ENCODE measurements around the gene MAP2K5.

DNA sequence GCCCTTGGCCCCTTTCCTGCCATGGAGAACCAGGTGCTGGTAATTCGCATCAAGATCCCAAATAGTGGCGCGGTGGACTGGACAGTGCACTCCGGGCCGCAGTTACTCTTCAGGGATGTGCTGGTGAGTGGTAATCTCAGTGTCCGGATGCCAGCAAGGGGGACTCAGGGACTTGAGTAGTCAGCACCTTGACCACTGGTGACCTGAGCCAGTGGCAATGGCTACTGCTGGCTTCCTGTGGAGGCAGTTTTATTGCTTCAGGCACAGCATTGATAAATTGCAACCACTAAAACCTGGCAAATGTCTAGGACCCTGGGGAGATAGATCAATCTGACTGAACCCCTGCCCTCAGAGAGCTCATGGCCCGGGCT is 830 bp downstream of the MAP2K5 start:
- TF ChIP-seq POLR2AphosphoS5 (IDR thresholded peaks at IDR 0.05; ENCODE audit: borderline replicate concordance, low read depth, low read length), result no peak
- no peak for TF ChIP-seq EZH2 (IDR thresholded peaks at IDR 0.05)
- no peak for TF ChIP-seq FOXP2 (optimal IDR thresholded peaks at IDR 0.05; ENCODE audit: control extremely low read depth, extremely low read length, insufficient read depth)

Data from SK-N-MC (cell line).